DOHH2 (cell line): ENCODE measurements around the gene FTCDNL1.

ENCODE experiments used
- H3F3A ChIP-seq: fragments of 200-600 bp; sonication (generic), shearing (Covaris generic); 2 replicates; pipeline ENCODE4 v1.6.0; 2016; ENCODE audit warnings: antibody characterized with exemption, mild to moderate bottlenecking; ENCODE audit not compliant: control insufficient read depth, insufficient read depth
- H3K27ac ChIP-seq: fragments of 200-600 bp; sonication (generic); 2 replicates; pipeline ENCODE4 v1.5.1; 2014; ENCODE audit warnings: low read depth, mild to moderate bottlenecking, low read length, moderate library complexity
- H3K27me3 ChIP-seq: fragments of 200-600 bp; sonication (generic); 2 replicates; pipeline ENCODE4 v1.6.1; 2014; ENCODE audit warnings: mild to moderate bottlenecking, low read length, mixed read lengths; ENCODE audit not compliant: control insufficient read depth
- H3K36me3 ChIP-seq: fragments of 200-600 bp; sonication (generic); 2 replicates; pipeline ENCODE4 v1.6.1; 2014; ENCODE audit warnings: mild to moderate bottlenecking, low read length, moderate library complexity, mixed read lengths; ENCODE audit not compliant: control insufficient read depth
- H3K4me1 ChIP-seq: fragments of 200-600 bp; sonication (generic); 2 replicates; pipeline ENCODE4 v1.6.1; 2014; ENCODE audit warnings: mild to moderate bottlenecking, low read length, mixed read lengths; ENCODE audit not compliant: control insufficient read depth
- H3K4me2 ChIP-seq: fragments of 200-600 bp; sonication (generic); 2 replicates; pipeline ENCODE4 v1.6.0; 2014; ENCODE audit warnings: mild to moderate bottlenecking, low read length, moderate library complexity
- H3K4me3 ChIP-seq: fragments of 200-600 bp; sonication (generic); 2 replicates; pipeline ENCODE4 v1.5.1; 2014; ENCODE audit warnings: mild to moderate bottlenecking, low read length, mixed read lengths
- H3K79me2 ChIP-seq: fragments of 200-600 bp; sonication (generic); 2 replicates; pipeline ENCODE4 v1.6.1; 2014; ENCODE audit warnings: mild to moderate bottlenecking, low read length, mixed read lengths; ENCODE audit not compliant: control insufficient read depth
- H3K9me2 ChIP-seq: fragments of 200-600 bp; sonication (generic); replicated peaks from 2 replicates; pipeline ENCODE4 v1.6.1; 2014; ENCODE audit warnings: mild to moderate bottlenecking, low read length, mixed read lengths; ENCODE audit not compliant: control insufficient read depth
- H3K9me3 ChIP-seq: fragments of 200-600 bp; sonication (generic); 2 replicates; pipeline ENCODE4 v1.6.1; 2014; ENCODE audit warnings: antibody characterized with exemption, low read length, mixed read lengths; ENCODE audit not compliant: control insufficient read depth, insufficient read depth
- H4K20me1 ChIP-seq: fragments of 200-600 bp; sonication (generic); 2 replicates; pipeline ENCODE4 v1.6.0; 2014; ENCODE audit warnings: low read depth, mild to moderate bottlenecking, antibody characterized with exemption, low read length, moderate library complexity; ENCODE audit not compliant: control insufficient read depth, insufficient read depth
- CTCF ChIP-seq: fragments of 200-600 bp; sonication (generic); IDR thresholded peaks from one replicate; pipeline ENCODE4 v1.5.1; 2014; ENCODE audit warnings: antibody characterized with exemption, mild to moderate bottlenecking, low read depth, low read length; ENCODE audit not compliant: poor library complexity, severe bottlenecking
- EZH2phosphoT487 ChIP-seq: fragments of 200-600 bp; sonication (generic); IDR thresholded peaks from 2 replicates; pipeline ENCODE4 v1.6.1; 2017; ENCODE audit warnings: borderline replicate concordance, mild to moderate bottlenecking, antibody characterized with exemption, low read length, moderate library complexity, mixed read lengths

Gene FTCDNL1

GRCh38 chr2:199847181-199847864, 3.7 kb downstream of the FTCDNL1 start:
- no peaks in the 10 kb centered on the region for H3K9me3 ChIP-seq
- no peak overlapping the region for H3K27ac ChIP-seq
- no peaks in the 10 kb centered on the region for H3K79me2 ChIP-seq
- no peaks in the 10 kb centered on the region for H4K20me1 ChIP-seq
- no peaks in the 10 kb centered on the region for H3K27me3 ChIP-seq
- H3F3A ChIP-seq = no peaks in the 10 kb centered on the region
- no peak overlapping the region for H3K4me3 ChIP-seq
- H3K36me3 ChIP-seq = no peaks in the 10 kb centered on the region
- H3K4me2 ChIP-seq = no peak overlapping the region
- peaks cover 14% of the 10 kb centered on the region for H3K4me1 ChIP-seq
- no peak for TF ChIP-seq CTCF
- TF ChIP-seq EZH2phosphoT487 = no peak
- no peaks in the 10 kb centered on the region for H3K9me2 ChIP-seq

GRCh38 chr2:199842631-199843395, 8.2 kb downstream of the FTCDNL1 start:
- Histone ChIP-seq H3K79me2 (no peaks in the 10 kb centered on the region), H3K27ac (no peak overlapping the region), H4K20me1 (no peaks in the 10 kb centered on the region), H3K4me1 (no peaks in the 10 kb centered on the region), H3K9me3 (no peaks in the 10 kb centered on the region), H3K4me3 (no peak overlapping the region), H3K27me3 (no peaks in the 10 kb centered on the region), H3K9me2 (no peaks in the 10 kb centered on the region), H3K36me3 (no peaks in the 10 kb centered on the region), H3K4me2 (no peak overlapping the region), H3F3A (no peaks in the 10 kb centered on the region)
- TF ChIP-seq EZH2phosphoT487 (no peak), CTCF (no peak)

- TF ChIP-seq CTCF = no peak
- TF ChIP-seq EZH2phosphoT487 = no peak
- H3F3A ChIP-seq = no peaks in the 10 kb centered on the region
- no peaks in the 10 kb centered on the region for H3K36me3 ChIP-seq
- H3K79me2 ChIP-seq = no peaks in the 10 kb centered on the region
- H3K9me3 ChIP-seq = no peaks in the 10 kb centered on the region
- no peak overlapping the region for H3K27ac ChIP-seq
- H3K27me3 ChIP-seq = no peaks in the 10 kb centered on the region
- H3K4me1 ChIP-seq = no peaks in the 10 kb centered on the region
- no peak overlapping the region for H3K4me2 ChIP-seq
- no peak overlapping the region for H3K4me3 ChIP-seq
- H3K9me2 ChIP-seq = no peaks in the 10 kb centered on the region
- H4K20me1 ChIP-seq = no peaks in the 10 kb centered on the region
Measured at GRCh38 chr2:199841409-199841808, 9.6 kb downstream of the FTCDNL1 start.
